Omental fat pad (tissue), 4 donors: Measurements from ENCODE around the gene GYS2. TPM values are rescaled to one million over a fixed set of nuclear protein-coding genes. Genes with fewer than 3 reads are reported as not detected.
"Not testable (repeated sequence)": the region's sequence is repeated elsewhere in the genome, so short reads cannot be mapped to it uniquely, and the experiment has no call there.

Experiments used
- ATAC-seq: fragments of 150-250 bp; one replicate; pipeline ENCODE4 v1.9.1; 2016; ENCODE audit warnings: mild to moderate bottlenecking, moderate library complexity; ENCODE audit not compliant: low FRiP score
- DNase-seq: peaks from one replicate; pipeline ENCODE4 v3.0.0-alpha.2; 2019; ENCODE audit warnings: low spot score
- total RNA-seq, 4 donors: library from RNA; depleted of rRNA; stranded (reverse); fragments of >200 nt; gene quantifications; one replicate each; pipeline ENCODE4 v1.1.0, GENCODE V29; 2016
- TF ChIP-seq, protein P1 (sequence below), 3 donors: fragments of 450-650 bp; IDR thresholded peaks; one replicate each; pipeline ENCODE4 v1.5.1; 2016 to 2017; ENCODE audit warnings: antibody characterized with exemption in 3 of 3, mild to moderate bottlenecking in 3 of 3, moderate library complexity in 2 of 3

The GYS2 gene
- total RNA-seq, 4 donors from 2014 or later = 0.13 to 2.0 (median 0.45) TPM

- no peak for ATAC-seq
- TF ChIP-seq, protein P1, sequence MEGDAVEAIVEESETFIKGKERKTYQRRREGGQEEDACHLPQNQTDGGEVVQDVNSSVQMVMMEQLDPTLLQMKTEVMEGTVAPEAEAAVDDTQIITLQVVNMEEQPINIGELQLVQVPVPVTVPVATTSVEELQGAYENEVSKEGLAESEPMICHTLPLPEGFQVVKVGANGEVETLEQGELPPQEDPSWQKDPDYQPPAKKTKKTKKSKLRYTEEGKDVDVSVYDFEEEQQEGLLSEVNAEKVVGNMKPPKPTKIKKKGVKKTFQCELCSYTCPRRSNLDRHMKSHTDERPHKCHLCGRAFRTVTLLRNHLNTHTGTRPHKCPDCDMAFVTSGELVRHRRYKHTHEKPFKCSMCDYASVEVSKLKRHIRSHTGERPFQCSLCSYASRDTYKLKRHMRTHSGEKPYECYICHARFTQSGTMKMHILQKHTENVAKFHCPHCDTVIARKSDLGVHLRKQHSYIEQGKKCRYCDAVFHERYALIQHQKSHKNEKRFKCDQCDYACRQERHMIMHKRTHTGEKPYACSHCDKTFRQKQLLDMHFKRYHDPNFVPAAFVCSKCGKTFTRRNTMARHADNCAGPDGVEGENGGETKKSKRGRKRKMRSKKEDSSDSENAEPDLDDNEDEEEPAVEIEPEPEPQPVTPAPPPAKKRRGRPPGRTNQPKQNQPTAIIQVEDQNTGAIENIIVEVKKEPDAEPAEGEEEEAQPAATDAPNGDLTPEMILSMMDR (IDR thresholded peaks at IDR 0.05) = no peak
- no peak for DNase-seq
These were observed 19.2 kb downstream of the GYS2 start for GRCh38 chr12:21585485-21585884.

- not testable (repeated sequence) for ATAC-seq, DNase-seq
These were observed 20.1 kb downstream of the GYS2 start for GRCh38 chr12:21584403-21585182.

DNA sequence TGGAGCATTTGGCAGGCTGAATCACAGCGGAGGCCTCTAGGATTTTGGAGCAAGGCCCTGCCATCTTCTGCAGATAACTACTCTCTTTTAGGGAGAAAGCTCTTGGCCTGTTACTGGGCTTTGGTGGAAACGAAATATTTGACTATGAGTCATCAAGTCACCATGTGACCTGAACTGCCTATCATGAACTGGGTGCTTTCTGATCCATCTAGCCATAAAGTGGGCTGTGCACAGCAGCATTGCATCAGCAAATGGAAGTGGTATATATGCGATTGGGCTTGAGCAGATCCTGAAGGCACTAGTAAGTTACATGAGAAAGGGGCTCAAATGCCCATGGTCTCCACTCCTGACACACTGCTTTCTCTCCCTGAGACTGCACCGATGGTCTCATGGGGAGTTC lies 21.1 kb downstream of the GYS2 start:
- ATAC-seq (no peak), DNase-seq (no peak)
- TF ChIP-seq, protein P1 (IDR thresholded peaks at IDR 0.05) = no peak

DNA sequence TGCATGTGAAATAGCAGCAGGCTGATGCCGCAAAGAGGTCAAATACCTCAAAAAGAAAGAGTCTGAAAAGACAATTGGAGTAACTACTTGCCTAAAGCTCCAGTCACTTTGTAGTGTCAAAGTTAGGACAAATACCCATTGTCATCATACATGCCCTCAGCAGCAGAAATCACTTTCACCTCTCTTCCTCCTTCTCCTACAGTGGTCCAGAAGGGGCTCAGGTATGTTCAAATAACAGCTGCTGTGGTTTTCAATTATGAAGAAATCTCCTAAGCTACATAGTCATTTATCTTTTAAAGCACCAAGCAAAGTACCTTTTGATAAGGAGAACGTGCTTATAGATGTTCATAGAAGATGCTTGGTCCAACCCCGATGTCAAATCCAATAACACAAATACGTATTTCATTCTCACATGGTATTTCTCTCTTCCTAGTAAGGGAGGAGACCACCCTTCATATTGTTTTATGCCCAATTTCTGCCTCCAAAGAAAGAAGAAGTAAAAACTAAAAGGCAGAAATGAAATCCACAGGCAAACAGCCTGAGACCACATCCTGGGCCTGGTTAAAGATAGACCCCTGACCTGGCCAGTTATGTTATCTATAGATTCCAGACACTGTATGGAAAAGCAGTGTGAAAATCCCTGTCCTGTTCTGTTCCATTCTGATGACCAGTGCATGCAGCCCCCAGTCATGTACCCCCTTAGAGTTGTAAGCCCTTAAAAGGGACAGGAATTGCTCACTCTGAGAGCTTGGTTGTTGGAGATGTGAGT lies 23.7 kb downstream of the GYS2 start:
- ATAC-seq (no peak), DNase-seq (no peak)
- TF ChIP-seq, protein P1 (IDR thresholded peaks at IDR 0.05) = no peak

DNA sequence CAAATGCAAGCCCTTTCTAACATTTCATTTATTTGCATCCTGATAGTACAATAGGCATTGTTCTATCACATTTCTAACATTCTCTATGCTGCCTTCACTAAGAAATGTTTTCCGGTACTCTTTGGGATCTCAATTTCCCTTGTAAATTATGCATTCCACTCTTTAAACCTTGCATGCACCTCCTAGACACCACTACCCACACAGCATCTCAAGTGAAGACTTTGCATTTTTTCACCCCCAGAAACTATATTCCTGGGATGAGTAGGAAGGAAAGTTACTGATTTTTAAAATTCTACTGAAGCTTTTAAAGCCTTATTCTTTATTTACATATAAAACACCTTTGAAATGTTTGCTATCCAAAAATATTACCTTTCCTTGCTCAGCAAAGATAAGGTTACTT lies 27.1 kb downstream of the GYS2 start:
- DNase-seq (no peak), ATAC-seq (no peak)
- TF ChIP-seq, protein P1 (IDR thresholded peaks at IDR 0.05) = no peak

DNA sequence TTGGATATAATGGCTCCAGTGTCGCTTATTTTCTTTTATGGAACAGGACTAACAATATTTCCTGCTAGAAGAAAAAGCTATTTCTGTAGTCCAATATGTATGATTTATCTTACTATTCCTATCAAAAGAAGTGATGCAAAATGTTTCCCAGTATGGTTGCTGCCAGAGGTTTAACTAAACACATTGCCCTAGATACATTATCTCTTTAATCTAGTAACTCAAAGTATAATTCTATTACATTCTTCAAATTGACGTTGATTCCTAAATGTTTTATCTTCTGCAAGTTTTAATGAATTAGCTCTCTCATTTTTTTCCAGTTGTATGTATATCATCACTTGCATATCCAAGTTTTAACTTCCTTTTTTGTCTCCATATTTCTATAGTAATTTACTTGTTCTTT lies 28.2 kb downstream of the GYS2 start:
- TF ChIP-seq, protein P1 (IDR thresholded peaks at IDR 0.05) = no peak
- DNase-seq (no peak), ATAC-seq (no peak)

DNA sequence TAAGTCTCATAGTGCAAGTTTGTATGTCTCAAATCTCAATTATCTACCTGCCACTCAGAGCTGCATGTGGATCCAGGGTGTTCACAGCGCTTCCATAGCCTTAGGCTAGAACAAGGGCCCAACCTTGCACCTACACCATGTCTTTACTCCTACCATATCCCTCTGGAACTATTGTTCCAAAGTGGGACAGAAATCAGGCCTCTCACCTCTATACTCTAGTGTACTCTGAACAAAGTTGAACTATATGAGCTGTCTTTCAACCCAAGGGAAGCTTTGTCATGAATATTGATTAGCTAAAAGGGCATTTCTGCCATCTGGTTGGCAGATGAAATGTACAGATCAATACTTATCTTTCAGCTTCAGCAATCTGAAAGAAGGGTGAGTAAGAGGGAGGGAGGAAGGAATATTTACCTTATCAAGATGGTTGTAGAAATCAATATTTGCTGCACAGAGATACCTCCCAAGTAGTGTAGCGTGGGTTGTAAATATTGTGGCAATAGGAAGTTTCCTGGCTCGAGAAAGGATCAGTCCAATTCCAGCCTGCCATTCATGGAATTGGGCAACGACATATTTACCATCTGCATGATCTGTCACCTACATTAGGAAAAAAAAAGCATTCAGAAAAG lies 30.8 kb downstream of the GYS2 start:
- TF ChIP-seq, protein P1 (IDR thresholded peaks at IDR 0.05) = no peak
- no peak for DNase-seq

More for the DNA sequence above, 30.8 kb downstream of the GYS2 start:
- ATAC-seq = no peak
